Gastrocnemius medialis (tissue), 4 donors: ENCODE data around the gene ELAVL2. TPM values are rescaled to one million over a fixed set of nuclear protein-coding genes. Genes with fewer than 3 reads are reported as not detected.

Experiments
- ATAC-seq, 2 donors: fragments of 150-250 bp; one replicate each; pipeline ENCODE4 v1.9.1; 2016
- DNase-seq, 2 donors: peaks; one replicate each; pipeline ENCODE4 v3.0.0-alpha.2; 2019
- H3K27ac ChIP-seq, 4 donors: fragments of 200-600 bp; sonication (generic); 1 replicate in 1 of 4; 2 replicates in 3 of 4; pipeline ENCODE4 v1.5.1; 2016 to 2018; ENCODE audit warnings: mild to moderate bottlenecking in 2 of 4, moderate library complexity in 1 of 4
- H3K27me3 ChIP-seq, 3 donors: fragments of 200-600 bp; sonication (generic) in 2 of 3; 1 replicate in 1 of 3; 2 replicates in 2 of 3; pipeline versions ENCODE4 v1.5.1 to v1.6.0; 2016 to 2019; ENCODE audit warnings: mild to moderate bottlenecking in 1 of 3, moderate library complexity in 1 of 3
- H3K36me3 ChIP-seq, 2 donors: fragments of 200-600 bp; sonication (generic) in 1 of 2; one replicate each; pipeline ENCODE4 v1.5.1; 2017 to 2018
- H3K4me1 ChIP-seq, 2 donors: fragments of 200-600 bp; sonication (generic) in 1 of 2; one replicate each; pipeline ENCODE4 v1.5.1; 2016 to 2017; ENCODE audit warnings: mild to moderate bottlenecking in 2 of 2
- H3K4me3 ChIP-seq, 4 donors: fragments of 200-600 bp; sonication (generic) in 3 of 4; 1 replicate in 1 of 4; 2 replicates in 3 of 4; pipeline ENCODE4 v1.5.1; 2016 to 2019; ENCODE audit warnings: mild to moderate bottlenecking in 2 of 4
- H3K9me3 ChIP-seq, 3 donors: fragments of 200-600 bp; sonication (generic) in 2 of 3; 1 replicate in 1 of 3; 2 replicates in 2 of 3; pipeline ENCODE4 v1.5.1; 2016 to 2019
- CTCF ChIP-seq, 5 experiments: fragments of 450-650 bp in 3 of 5; fragments of 200-600 bp in 2 of 5; sonication (generic) in 2 of 5; IDR thresholded peaks in 4 of 5; conservative IDR thresholded peaks in 1 of 5; 1 replicate in 4 of 5; 2 replicates in 1 of 5; pipeline ENCODE4 v1.5.1; 2016 to 2019; ENCODE audit warnings: antibody characterized with exemption in 5 of 5, mild to moderate bottlenecking in 3 of 5, moderate library complexity in 3 of 5
- POLR2A ChIP-seq, 2 donors: fragments of 450-650 bp; IDR thresholded peaks; one replicate each; pipeline ENCODE4 v1.6.1; 2017; ENCODE audit warnings: antibody characterized with exemption in 2 of 2, mild to moderate bottlenecking in 2 of 2, moderate library complexity in 2 of 2
- in situ Hi-C, 4 donors: fragments of 200-750 bp; cut with MboI; loops; one replicate each; pipeline versions ENCODE4 v1.15.0 to v1.8.0; 2017; ENCODE audit warnings: low sequenced_read_pairs in 4 of 4
- intact Hi-C: fragments of 100-400 bp; cut with DNase I; formaldehyde crosslinking; loops from one replicate; pipeline ENCODE4 v1.15.1; 2023; ENCODE audit warnings: low total_unique reads
- total RNA-seq, 4 donors: library from RNA; depleted of rRNA; stranded (reverse); fragments of >200 nt; gene quantifications; one replicate each; pipeline versions ENCODE4 v1.1.0 to v1.2.3, GENCODE V29; 2016

The ELAVL2 gene
- total RNA-seq, 4 donors from 2014 or later: not detected

DNA sequence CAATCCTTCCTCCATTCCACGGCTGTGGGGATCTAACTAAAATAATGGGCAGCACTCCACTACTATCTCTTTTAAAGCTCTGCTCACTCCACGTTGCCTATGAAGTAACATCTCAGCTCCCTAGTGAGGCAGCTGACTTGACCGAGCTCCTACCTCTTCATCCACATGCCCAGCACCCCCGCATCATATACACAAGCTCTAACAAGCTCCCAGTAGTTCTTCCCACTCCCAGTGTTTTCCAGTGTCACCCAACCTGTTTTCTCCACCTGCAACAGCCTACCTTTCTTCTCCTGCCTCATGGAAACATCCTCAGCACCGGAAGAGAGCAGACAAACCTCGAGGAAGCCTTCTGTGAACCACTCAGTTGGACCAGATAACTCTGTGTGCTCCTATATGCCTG, 50.5 kb downstream of the ELAVL2 start:
- no peaks in the 10 kb centered on the region for H3K9me3 ChIP-seq
- in situ Hi-C loops: no loop called here
- ATAC-seq: no peak
- no peak for TF ChIP-seq CTCF (IDR thresholded peaks at IDR 0.05 in 4 of 5, conservative IDR thresholded peaks at IDR 0.05 in 1 of 5)
- no peak for TF ChIP-seq POLR2A (IDR thresholded peaks at IDR 0.05)
- intact Hi-C loops: no loop called here
- DNase-seq: no peak
- no peak overlapping the region for H3K4me3 ChIP-seq
- no peaks in the 10 kb centered on the region for H3K36me3 ChIP-seq
- no peak overlapping the region for H3K27ac ChIP-seq
- H3K27me3 ChIP-seq: no peaks in the 10 kb centered on the region
- H3K4me1 ChIP-seq: peaks cover 0 to 4% of the 10 kb centered on the region in 2 donors

- H3K36me3 ChIP-seq: no peaks in the 10 kb centered on the region
- intact Hi-C loops: no loop called here
These were observed 51.8 kb downstream of the ELAVL2 start for GRCh38 chr9:23774266-23774665.

DNA sequence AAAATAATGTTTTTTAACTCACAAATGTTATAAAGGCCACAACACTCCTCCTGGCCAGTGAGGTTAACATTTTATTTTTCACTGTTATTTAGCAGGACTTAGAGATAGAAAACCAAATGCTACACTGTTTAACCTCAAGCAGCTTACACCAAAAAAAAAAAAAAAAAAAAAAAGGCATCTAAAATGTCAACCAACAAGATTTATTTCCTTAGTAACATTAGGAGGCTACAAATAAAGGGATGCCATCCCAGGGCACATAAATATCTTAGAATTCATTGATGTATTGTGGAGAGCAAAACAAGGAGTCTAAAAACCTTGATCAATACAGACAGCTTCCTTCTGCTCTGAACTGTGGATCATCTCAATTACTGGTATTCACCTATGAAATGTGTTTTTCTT, 53.7 kb downstream of the ELAVL2 start:
- ATAC-seq (no peak), DNase-seq (no peak)
- Histone ChIP-seq H3K27me3 (no peaks in the 10 kb centered on the region), H3K36me3 (no peaks in the 10 kb centered on the region), H3K27ac (no peak overlapping the region), H3K9me3 (no peaks in the 10 kb centered on the region), H3K4me3 (no peak overlapping the region), H3K4me1 (no peaks in the 10 kb centered on the region)
- TF ChIP-seq POLR2A (IDR thresholded peaks at IDR 0.05): no peak
- TF ChIP-seq CTCF (IDR thresholded peaks at IDR 0.05 in 4 of 5, conservative IDR thresholded peaks at IDR 0.05 in 1 of 5): no peak
- in situ Hi-C loops: loop anchor here in 1 of 4 donors (25.0 kb wide), 1 partner anchor 90 kb away; no protein-coding TSS in a partner anchor
- intact Hi-C loops: no loop called here

More at GRCh38 chr9:23774266-23774665, 51.8 kb downstream of the ELAVL2 start:
- TF ChIP-seq CTCF (IDR thresholded peaks at IDR 0.05 in 4 of 5, conservative IDR thresholded peaks at IDR 0.05 in 1 of 5) (no peak), POLR2A (IDR thresholded peaks at IDR 0.05) (no peak)
- Histone ChIP-seq H3K4me3 (no peak overlapping the region), H3K9me3 (no peaks in the 10 kb centered on the region), H3K27me3 (no peaks in the 10 kb centered on the region), H3K27ac (no peak overlapping the region), H3K4me1 (peaks cover 0 to 3% of the 10 kb centered on the region in 2 donors)
- in situ Hi-C loops: loop anchor here in 1 of 4 donors (25.0 kb wide), 1 partner anchor 88 kb away; no protein-coding TSS in a partner anchor
- DNase-seq (no peak), ATAC-seq (no peak)

DNA sequence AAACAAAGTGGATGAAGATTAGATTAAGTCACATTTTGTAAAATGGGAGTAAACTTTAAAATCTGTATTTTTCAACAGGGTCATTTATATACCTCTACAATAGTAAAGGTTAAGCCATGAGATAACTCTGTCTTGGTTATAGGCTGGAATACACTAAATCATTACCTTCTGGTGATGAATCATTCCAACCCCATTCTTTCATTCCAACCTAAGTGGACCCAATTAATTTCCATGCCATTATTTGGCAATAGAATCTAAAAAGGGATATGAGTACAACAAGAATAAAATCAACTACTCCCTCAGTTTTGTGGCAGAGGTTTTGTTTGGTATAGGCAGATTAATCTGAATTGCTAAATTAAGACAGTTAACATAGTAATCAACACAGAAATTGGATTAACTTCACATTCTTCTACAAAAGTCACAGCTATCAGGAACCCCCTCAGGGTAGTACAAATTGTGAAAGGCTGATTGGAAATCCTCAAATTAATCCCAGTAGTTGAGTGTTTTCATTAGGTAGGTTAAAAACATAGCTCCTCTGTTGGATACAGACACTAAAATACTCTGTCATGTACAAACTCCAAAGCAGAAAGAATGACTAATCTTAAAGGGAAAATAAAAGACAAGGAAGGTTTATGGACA, 54.2 kb downstream of the ELAVL2 start:
- H3K4me1 ChIP-seq: no peaks in the 10 kb centered on the region
- H3K27ac ChIP-seq: no peak overlapping the region
- no peaks in the 10 kb centered on the region for H3K9me3 ChIP-seq
- ATAC-seq: no peak
- DNase-seq: no peak
- in situ Hi-C loops (loop anchor here in 1 of 4 donors (25.0 kb wide), 1 partner anchor 90 kb away; no protein-coding TSS in a partner anchor), intact Hi-C loops (no loop called here)
- TF ChIP-seq CTCF (IDR thresholded peaks at IDR 0.05 in 4 of 5, conservative IDR thresholded peaks at IDR 0.05 in 1 of 5) (no peak), POLR2A (IDR thresholded peaks at IDR 0.05) (no peak)
- no peaks in the 10 kb centered on the region for H3K36me3 ChIP-seq
- no peaks in the 10 kb centered on the region for H3K27me3 ChIP-seq
- H3K4me3 ChIP-seq: no peak overlapping the region
